Ishikawa (cell line): ENCODE results near the gene LARP6.

Experiments
- CEBPB ChIP-seq: IDR thresholded peaks from 2 replicates; pipeline ENCODE4 v1.6.1; 2012
- CREB1 ChIP-seq: IDR thresholded peaks from 2 replicates; pipeline ENCODE4 v1.6.1; 2012; ENCODE audit warnings: low read depth
- EGR1 ChIP-seq: IDR thresholded peaks from 2 replicates; pipeline ENCODE4 v1.6.1; 2012
- EP300 ChIP-seq: IDR thresholded peaks from 2 replicates; pipeline ENCODE4 v1.6.1; 2012; ENCODE audit warnings: borderline replicate concordance
- FOXM1 ChIP-seq: IDR thresholded peaks from 2 replicates; pipeline ENCODE4 v1.6.1; 2012; ENCODE audit warnings: low read depth, borderline replicate concordance
- NFIC ChIP-seq: IDR thresholded peaks from 2 replicates; pipeline ENCODE4 v1.6.1; 2012
- RAD21 ChIP-seq: IDR thresholded peaks from 2 replicates; pipeline ENCODE4 v1.6.1; 2012; ENCODE audit warnings: low read depth
- TAF1 ChIP-seq: IDR thresholded peaks from 2 replicates; pipeline ENCODE4 v1.6.1; 2012; ENCODE audit warnings: low read depth, mild to moderate bottlenecking
- TCF12 ChIP-seq: IDR thresholded peaks from 2 replicates; pipeline ENCODE4 v1.6.1; 2012; ENCODE audit warnings: low read depth
- TEAD4 ChIP-seq: IDR thresholded peaks from 2 replicates; pipeline ENCODE4 v1.6.1; 2012
- YY1 ChIP-seq: IDR thresholded peaks from 2 replicates; pipeline ENCODE4 v1.6.1; 2012; ENCODE audit warnings: low read depth
- ZBTB7A ChIP-seq: IDR thresholded peaks from 2 replicates; pipeline ENCODE4 v1.6.1; 2012; ENCODE audit warnings: low read depth
- TF ChIP-seq, protein P1 (sequence below): IDR thresholded peaks from 2 replicates; pipeline ENCODE4 v1.6.1; 2012
- TF ChIP-seq, protein P2 (sequence below): IDR thresholded peaks from 2 replicates; pipeline ENCODE4 v1.6.1; 2012
- TF ChIP-seq, protein P3 (sequence below): IDR thresholded peaks from 2 replicates; pipeline ENCODE4 v1.6.1; 2012; ENCODE audit warnings: low read depth, mild to moderate bottlenecking

The LARP6 gene

DNA sequence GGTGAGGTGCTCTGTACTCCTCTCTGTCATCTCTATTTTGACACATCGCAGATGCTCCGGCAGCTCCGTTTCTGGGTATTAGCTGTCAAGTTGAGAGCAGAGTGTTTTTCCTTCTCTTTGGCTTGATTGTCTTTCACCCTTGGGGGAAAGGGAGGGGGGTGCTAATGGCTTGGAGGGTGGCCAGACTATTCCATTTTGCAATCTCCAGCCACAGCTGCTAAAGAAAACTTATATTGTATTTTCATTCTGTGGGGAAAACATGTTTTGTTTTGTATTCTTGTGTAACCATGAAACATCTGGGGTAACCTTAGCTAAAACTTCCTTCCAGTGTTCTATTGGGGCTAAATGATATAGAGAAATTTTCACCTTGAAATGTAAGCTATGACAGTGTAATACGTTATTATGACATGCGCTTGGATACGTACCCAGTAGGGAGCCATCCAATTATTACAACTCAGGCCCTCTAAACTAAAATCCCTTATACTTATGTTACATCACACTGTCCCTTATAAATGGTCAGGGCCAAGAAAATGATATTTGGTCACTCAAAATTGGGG lies 14.0 kb upstream of the LARP6 start:
- no peak for TF ChIP-seq EGR1
- TF ChIP-seq, protein P1, sequence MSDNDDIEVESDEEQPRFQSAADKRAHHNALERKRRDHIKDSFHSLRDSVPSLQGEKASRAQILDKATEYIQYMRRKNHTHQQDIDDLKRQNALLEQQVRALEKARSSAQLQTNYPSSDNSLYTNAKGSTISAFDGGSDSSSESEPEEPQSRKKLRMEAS: no peak
- no peak for TF ChIP-seq TEAD4
- no peak for TF ChIP-seq ZBTB7A
- no peak for TF ChIP-seq FOXM1
- no peak for TF ChIP-seq NFIC
- TF ChIP-seq TCF12: no peak
- no peak for TF ChIP-seq EP300
- no peak for TF ChIP-seq TAF1
- TF ChIP-seq CEBPB: no peak
- TF ChIP-seq, protein P2, sequence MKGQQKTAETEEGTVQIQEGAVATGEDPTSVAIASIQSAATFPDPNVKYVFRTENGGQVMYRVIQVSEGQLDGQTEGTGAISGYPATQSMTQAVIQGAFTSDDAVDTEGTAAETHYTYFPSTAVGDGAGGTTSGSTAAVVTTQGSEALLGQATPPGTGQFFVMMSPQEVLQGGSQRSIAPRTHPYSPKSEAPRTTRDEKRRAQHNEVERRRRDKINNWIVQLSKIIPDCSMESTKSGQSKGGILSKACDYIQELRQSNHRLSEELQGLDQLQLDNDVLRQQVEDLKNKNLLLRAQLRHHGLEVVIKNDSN: no peak
- no peak for TF ChIP-seq RAD21
- TF ChIP-seq YY1: no peak
- TF ChIP-seq CREB1: no peak
- TF ChIP-seq, protein P3, sequence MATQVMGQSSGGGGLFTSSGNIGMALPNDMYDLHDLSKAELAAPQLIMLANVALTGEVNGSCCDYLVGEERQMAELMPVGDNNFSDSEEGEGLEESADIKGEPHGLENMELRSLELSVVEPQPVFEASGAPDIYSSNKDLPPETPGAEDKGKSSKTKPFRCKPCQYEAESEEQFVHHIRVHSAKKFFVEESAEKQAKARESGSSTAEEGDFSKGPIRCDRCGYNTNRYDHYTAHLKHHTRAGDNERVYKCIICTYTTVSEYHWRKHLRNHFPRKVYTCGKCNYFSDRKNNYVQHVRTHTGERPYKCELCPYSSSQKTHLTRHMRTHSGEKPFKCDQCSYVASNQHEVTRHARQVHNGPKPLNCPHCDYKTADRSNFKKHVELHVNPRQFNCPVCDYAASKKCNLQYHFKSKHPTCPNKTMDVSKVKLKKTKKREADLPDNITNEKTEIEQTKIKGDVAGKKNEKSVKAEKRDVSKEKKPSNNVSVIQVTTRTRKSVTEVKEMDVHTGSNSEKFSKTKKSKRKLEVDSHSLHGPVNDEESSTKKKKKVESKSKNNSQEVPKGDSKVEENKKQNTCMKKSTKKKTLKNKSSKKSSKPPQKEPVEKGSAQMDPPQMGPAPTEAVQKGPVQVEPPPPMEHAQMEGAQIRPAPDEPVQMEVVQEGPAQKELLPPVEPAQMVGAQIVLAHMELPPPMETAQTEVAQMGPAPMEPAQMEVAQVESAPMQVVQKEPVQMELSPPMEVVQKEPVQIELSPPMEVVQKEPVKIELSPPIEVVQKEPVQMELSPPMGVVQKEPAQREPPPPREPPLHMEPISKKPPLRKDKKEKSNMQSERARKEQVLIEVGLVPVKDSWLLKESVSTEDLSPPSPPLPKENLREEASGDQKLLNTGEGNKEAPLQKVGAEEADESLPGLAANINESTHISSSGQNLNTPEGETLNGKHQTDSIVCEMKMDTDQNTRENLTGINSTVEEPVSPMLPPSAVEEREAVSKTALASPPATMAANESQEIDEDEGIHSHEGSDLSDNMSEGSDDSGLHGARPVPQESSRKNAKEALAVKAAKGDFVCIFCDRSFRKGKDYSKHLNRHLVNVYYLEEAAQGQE: no peak

DNA sequence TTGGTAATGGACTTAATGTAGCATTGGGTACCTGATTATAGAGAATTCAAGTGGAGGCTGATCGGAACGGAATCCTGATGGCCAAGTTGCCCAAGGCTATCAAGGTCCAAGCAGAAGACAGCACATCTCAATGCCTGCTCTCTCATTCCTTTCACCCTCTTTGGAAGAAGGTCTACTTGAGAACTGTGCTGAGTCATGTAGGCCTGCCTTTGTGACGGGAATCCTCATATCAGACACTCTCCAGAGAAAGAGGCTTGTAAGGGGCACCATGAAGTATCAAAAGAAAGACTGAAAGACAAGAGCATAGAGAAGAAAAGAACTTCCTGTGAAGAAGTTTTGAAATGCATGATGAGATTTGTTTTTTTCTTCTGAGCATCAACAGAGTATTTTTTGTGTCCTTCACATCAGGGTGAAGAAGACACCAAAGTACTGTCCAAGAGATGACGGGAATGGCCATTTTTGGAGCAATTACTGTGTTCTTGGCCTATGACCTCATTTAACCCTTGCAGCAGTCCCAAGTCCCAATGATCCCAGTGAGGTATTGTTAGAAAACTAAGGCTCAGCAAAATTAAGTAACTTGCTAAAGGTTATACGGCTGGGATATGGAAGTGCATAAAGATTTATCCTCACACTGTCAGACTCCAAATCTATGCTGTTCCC lies 13.2 kb upstream of the LARP6 start:
- TF ChIP-seq CEBPB (no peak), RAD21 (no peak), YY1 (no peak), EGR1 (no peak), TCF12 (no peak), TAF1 (no peak), FOXM1 (no peak)
- TF ChIP-seq, protein P2: no peak
- TF ChIP-seq, protein P1: no peak

DNA sequence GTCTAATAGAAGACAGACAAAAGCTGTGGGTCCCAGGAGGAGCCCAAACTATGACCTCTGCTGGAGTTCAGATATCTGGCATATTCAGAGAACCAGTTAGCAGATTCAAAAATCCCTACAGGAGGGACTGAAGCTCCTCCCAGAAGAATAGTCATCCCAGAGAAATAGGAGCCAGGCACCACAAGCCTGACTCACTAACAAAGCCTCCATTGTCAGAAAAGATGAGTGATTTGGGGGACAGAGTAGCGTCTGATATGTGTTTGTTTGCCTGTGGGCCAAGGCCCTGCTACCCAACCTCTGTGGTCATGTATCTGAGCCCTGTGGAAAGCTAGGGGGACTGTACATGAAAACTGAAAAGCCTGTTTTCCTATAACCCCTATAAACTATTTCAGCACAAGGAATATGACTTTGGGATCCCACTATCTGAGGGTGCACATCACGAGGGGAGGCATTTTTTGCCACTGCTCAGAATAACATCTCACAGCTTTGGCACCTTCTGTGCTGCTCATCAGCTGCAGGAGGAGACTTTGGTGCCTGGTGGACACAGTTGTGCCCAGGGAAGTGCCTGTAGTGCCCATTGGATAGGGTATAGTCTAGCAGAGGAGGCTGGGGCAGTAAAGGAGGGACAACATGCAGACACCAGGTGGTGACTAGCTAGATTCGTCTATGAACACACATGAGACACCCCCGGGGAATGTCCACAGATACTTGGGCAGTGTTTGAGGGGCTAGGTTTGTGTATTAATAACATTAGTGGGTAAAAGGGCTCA lies 9.7 kb upstream of the LARP6 start:
- TF ChIP-seq YY1 (no peak), FOXM1 (no peak), RAD21 (no peak), CEBPB (no peak), TAF1 (no peak), TEAD4 (no peak), NFIC (no peak), TCF12 (no peak), EP300 (no peak), CREB1 (no peak), EGR1 (no peak), ZBTB7A (no peak)
- TF ChIP-seq, protein P1: no peak
- TF ChIP-seq, protein P2: no peak
- TF ChIP-seq, protein P3: no peak

DNA sequence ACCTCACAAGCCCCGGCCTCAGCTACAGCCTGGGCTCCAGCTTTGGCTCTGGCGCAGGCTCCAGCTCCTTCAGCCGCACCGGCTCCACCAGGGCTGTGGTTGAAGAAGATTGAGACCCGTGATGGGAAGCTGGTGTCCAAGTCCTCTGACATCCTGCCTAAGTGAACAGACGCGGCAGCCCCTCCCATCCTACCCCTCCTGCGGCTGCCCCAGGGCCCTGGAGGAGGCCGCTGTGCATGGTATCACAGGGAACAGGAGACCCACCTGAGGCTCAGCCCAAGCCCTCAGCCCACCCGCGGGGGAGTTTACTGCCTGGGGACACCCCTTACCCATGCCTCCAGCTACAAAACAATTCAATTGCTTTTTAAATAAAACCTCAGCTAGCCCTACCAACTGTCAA lies 6.0 kb upstream of the LARP6 start:
- no peak for TF ChIP-seq NFIC
- no peak for TF ChIP-seq CEBPB
- TF ChIP-seq TAF1: no peak
- no peak for TF ChIP-seq RAD21
- no peak for TF ChIP-seq EP300
- TF ChIP-seq, protein P2: no peak
- no peak for TF ChIP-seq EGR1
- TF ChIP-seq FOXM1: no peak
- TF ChIP-seq, protein P1: no peak
- TF ChIP-seq, protein P3: no peak
- no peak for TF ChIP-seq ZBTB7A
- no peak for TF ChIP-seq TCF12
